T follicular helper cell (primary cell): ENCODE data around the gene GSN.

Experiments used
- DNase-seq: peaks from one replicate; pipeline ENCODE4 v3.0.0-alpha.2; 2020; ENCODE audit warnings: low read depth

GSN gene

DNA sequence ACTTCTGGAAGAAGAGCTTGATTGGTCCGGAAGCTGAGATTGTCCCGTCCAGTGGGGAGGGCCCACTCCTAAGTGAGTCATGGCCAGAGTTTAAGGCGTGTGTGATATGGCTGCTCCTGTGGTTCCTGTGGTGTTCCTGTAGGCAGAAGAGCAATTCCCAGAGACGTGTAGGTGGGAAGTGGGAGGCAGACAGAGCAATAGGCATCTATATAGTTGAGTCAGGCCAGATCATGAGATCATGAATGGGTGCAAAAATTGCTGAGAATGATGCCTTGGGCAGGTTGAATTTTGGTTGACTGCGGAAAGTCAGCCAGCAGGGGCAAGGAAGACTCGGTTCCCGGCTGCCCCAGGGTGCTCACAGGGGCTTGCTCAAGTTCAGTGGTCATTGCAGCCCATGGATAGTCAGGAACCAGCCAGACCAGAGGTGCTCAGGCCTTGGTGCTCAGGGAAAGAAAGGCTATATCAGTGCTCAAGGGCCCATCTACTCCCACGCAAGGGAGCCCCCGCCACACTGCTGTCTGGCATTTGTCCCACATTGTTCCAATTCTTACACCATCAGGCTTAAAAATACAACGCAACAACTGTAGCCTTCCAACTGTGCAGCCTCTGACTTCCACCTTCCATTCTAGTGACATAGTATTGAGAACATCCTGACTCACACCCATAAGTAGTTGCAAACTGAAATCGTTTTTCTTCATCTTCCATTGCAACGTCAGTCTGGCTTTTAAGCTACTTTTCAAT, 21.0 kb upstream of the GSN start:
- DNase-seq: no peak

DNA sequence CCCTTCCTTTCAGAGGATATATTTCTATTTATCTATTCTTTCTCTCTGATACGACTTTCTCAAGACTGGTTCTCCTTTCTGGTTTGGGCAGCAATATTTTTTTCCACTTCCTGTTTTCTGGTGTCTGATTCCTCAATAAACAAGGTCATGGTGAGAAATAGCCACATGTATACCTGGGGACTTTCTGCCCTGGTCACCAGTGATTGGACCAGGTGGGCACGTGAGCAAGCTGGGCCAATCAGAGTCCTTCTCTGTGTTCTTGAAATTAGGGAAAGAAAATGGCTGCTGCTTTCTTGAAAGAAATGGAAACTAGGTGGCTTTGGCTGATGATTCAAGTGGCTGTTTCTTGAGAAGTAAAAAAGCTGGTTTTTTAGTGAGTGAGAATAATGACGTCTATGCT, 18.4 kb upstream of the GSN start:
- no peak for DNase-seq

GRCh38 chr9:121252104-121252851, 15.7 kb upstream of the GSN start:
- no peak for DNase-seq

DNA sequence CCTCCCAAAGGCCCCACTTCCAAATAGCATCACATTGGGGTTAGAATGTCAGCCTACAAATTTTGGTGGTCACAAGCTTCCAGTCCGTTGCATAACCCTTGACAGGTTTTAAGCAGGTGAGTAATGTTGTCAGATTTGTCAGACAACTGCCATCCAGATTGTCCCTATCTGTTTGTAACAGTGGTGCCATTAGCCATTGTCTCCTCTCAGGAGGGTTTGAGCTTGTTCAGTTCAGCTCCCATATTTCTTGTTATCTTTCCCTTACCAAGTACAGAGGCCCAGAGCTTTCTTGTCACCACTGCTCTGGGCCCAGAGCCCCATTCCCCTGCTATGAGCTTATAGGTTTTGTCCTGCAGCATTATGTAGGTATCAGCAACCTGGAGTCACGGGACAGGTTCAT, 14.8 kb upstream of the GSN start:
- no peak for DNase-seq

GRCh38 chr9:121253821-121254501, 14.0 kb upstream of the GSN start:
- no peak for DNase-seq

DNA sequence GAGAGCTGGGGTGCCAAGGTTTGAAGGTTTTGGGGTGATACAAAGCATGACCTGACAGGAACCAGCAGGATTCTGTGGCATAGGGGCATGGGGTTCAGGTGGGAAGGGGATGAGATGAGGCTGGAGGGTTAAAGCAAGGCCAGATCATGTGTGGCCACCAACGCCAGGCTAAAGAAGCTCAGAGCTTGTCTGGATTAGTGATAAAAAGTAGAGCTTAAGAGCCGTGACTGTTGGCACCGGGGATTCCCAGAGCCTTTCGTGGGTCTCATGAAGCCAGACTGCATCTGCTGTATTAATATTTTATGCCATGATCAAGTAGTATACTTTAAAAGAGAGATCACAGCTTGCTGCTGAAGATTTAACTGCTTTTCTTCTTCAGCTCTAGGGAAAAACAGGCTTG, 8.5 kb upstream of the GSN start:
- DNase-seq: no peak

DNA sequence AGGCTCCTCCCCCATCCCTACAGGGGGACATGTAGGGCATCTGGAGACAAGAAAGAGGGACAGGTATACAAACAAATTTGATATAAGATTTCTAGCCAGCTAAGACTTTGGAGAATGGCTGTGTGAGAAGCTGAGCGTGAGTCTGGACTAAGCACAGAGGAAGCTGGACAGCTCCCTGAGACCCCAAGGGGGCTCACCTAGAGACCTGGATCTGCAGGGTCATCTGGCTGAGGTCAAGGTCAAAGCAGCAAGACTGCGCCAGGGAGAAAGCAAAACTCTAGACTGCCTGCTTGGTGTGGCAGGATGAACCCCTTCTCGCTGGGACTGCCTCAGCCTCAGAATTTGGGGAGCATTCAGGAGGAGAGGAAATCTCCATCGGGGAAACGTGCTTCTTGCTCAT, 8.0 kb upstream of the GSN start:
- no peak for DNase-seq

DNA sequence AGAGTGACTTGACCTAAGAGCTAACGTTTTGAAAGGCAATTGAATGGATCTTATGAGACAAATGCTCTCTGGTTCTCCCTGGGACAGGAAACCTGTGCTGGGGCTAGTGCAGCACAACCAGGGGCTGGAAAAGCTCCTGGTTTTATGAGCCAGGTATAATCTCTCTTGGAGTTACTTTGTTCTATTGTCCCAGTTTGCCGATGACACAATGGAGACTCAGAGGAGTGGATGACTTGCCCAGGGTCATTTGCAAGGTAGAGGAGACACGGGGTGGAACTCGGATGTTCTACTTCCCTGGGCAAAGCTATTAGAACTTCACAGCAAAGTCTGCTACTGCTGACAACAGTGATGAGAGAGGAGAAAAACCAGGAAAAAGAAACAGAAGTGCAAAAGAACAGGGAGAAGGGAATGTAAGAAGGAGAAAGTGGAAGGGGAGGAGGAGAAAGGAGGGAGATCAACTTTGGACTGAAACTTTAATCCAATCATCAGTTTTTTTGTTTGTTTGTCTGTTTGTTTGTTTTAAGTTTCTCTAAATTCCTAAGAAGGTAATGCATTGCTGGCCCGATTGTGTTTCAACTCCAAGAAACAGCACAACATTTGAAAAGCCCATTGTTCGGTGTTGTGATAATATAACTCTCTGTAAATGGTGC, 7.4 kb upstream of the GSN start:
- no peak for DNase-seq

GRCh38 chr9:121261107-121261460, 6.9 kb upstream of the GSN start:
- no peak for DNase-seq

DNA sequence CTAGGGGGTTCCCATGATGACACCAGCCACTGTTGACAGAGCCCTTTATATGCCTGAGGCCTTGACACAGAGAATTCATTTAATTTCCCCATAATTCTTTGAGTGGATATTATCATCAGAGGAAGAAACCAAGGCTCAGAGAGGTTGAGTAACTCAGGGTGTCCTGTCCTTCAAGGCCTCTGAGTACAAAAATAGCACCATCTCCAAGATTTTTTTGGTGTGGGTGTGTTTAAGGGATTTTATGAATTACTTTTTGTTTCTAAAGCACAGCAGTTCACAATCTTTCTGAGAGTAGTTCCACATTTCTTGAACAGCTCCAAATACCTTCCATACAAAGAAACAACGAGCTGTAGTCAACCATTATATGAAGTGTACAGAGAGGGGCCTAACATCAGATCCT, 6.2 kb upstream of the GSN start:
- no peak for DNase-seq

DNA sequence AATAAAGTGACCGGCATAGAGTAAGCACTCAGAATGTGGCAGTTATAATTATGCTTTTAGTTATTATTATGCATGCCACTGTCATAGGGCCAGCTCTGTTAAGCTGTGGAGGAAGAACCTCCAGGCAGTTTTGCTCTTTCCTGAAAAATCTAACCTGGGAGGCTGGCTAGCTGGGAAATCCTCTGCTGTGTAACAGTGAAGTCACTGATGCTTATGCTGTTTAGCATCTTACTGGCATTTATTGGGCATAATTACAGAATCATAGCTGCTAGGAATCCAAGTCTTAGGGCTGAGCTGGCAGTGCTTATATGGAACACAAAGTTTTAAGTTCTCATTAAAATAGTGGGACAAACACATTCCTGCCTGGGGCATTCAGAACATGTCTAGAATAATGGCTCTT, 5.5 kb upstream of the GSN start:
- DNase-seq: no peak

DNA sequence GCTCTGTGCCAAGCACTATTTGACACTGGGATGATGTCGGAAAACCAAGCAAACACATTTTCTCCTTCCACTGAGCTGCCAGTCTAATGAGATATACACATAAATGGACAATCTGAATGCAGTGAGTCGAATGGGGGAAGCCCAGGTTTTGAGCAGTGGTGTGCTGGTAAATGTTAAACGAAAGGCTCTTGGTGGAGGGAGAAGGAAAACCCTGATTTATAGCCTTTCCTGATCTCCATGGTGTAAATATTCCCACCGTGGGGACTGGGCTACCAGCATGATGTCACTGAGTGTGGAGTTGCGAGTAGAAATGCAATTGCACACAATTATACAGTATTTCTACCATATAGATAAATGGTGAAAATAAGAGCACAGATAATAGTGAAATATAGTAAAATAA, 5.0 kb upstream of the GSN start:
- no peak for DNase-seq

- no peak for DNase-seq
These were observed 1.6 kb upstream of the GSN start for GRCh38 chr9:121266356-121266755.

GRCh38 chr9:121266906-121267650, 884 bp upstream of the GSN start:
- DNase-seq: no peak

DNA sequence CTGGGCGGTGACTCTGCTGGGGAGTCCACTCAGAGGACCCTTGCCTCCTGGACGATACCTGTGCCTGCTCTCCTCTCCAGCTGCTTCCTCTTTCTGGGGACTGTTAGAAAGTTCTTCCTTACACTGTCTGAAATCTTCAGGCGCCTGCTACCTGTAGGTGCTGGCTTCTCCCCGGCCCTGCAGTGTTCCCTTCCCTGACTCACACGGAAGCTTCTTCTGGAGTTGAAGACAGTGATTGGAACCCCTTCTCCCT, 562 bp downstream of the GSN start:
- no peak for DNase-seq

DNA sequence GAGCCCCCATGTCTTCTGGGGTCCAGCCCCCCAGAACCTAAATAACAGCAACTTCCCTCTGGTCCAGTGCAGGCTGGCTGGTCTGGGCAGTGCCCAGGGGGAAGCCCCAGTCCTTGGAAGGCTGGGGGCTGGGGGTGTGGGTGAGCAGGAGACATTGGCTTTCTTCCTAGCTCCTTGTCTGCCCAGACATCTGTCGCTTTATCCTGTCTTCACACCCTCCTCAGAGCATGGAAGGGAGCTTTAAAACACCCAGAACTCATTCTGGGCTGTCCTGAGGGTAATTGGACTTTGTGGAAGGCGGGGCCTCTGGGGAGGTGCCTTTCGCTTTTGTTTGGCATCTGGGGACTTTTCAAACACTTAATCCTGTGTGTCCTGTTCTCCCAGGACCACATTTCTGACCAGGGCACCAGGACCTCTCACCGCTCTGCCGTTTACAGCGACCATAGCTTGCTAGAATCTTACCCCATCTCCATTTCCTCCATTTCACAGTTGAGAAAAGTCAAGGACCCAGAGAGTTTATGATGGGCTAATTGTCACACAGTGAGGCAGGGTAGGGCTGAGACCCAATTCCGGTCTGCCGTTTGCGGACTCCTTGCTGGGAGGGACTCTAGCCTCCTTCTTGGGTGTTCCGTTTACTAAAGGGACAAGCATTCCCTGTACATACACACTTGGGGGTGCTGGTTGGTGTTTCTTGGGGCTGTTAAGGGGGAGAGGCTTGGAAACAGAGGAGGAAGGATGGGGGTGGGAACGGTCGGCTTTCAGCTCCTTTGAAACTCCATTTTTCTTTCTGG, 1.1 kb downstream of the GSN start:
- no peak for DNase-seq

GRCh38 chr9:121269642-121270254, 1.8 kb downstream of the GSN start:
- no peak for DNase-seq

GRCh38 chr9:121271368-121272341, 3.7 kb downstream of the GSN start:
- DNase-seq: no peak

- no peak for DNase-seq
These were observed 4.5 kb downstream of the GSN start for GRCh38 chr9:121272401-121272948.
